NCI-H2107 treated with DMSO at 0.1 percent for 48 hours (cell line): ENCODE measurements around the gene POU2F3.

Experiments used
- DNase-seq: peaks from one replicate; lab custom pipeline; 2025; ENCODE audit not compliant: unreplicated experiment; lab: John Stamatoyannopoulos, UW

POU2F3 gene

GRCh38 chr11:120226242-120226641, 13.7 kb upstream of the POU2F3 start:
- no peak for DNase-seq

- DNase-seq: no peak
These were observed 13.2 kb upstream of the POU2F3 start for GRCh38 chr11:120226714-120227113.

GRCh38 chr11:120227228-120227852, 12.6 kb upstream of the POU2F3 start:
- no peak for DNase-seq

- DNase-seq: no peak
These were observed 11.1 kb upstream of the POU2F3 start for GRCh38 chr11:120228794-120229384.

DNA sequence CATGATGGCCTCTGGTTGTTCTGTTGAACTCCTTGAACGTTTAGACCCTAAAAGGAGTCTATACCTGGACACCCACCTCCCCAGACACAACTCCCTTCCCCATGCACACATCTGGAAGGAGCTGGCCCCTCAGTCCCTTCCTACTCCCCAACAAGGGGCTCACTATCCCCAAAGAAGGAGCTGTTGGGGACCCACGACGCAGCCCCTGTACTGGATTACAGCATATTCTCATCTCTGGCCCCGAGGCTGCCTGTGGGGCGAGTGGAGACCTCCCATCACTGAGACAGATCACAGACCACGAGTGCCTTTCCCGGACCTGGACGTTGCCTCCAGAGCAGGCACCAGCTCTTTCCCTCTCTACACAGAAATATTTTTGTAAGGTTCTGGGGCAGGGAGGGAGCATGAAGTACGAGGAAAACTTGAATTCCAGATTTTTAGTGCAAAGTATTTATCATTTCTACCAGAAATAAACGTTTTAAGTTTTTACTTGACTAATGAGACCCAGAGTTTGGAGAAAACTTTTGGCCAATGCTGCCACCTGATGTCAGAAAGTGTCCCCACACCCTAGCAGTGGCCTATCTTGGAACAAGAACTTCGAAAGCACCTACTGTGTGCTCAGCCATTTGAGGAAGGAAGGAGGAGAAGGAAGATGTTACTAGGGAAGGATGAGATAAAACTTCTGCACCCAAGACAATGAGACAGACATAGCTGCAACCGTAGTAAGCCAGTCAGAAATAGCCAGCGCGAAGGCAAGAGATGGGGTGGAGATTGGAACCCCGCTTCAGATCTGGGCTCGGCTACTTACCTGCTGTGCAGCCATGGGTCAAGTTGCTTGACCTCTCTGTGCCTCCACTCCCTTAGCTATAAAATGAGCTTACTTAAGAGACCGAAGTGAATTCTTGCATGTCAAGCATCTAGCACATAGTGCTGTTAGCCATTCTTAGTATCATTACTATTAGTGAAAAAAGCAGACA, 10.2 kb upstream of the POU2F3 start:
- DNase-seq: no peak

DNA sequence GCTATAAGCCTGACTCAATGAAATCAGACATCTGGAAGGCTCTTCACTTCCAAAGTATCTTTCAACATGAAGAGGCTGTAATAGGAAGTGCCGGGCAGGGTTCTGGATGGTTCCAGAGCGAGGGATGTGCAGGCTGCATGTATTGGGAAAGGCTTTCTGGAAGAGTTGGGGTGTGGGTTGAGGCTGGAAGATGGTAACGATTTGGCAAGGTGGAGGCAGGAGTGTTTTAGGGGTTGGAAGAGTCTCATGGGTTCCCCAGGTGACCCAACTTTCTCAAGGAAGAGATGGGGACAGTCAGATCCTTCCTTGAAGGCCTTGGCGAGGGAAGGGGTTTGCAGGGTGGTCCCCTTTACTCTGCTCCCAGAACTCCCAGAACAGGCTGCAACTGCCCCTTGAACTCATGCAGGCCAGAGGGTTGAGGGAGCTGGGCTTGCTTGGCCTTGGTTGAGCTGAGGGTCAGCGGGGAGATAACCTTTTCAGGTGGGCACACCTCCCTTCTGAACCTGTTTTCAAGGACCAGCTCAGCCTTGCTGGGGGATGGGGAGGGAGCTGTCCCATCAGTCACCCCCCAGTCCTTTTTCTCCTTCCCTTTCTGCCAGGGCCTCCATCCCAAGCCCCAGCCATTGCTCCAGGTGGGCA, 9.4 kb upstream of the POU2F3 start:
- DNase-seq: no peak

DNA sequence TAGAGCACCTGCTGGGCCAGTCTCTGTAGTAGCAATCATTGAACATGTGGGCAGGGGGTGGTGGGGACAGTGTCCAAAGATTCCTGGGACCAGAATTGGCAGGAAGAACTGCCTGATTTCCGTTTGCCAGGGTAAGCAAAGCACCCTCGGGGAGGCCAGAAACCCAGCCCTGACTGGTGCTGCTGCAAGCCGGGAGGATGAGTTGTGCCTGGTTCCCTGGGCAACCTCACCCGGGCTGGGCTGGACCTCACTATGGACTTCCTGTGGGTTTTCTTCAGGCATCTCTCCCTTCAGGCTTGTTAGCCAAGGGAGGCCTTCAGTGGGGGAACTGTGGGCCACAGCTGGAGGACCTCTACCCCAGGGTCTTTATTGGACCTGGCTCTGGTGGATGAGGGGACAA, 8.0 kb upstream of the POU2F3 start:
- no peak for DNase-seq

DNA sequence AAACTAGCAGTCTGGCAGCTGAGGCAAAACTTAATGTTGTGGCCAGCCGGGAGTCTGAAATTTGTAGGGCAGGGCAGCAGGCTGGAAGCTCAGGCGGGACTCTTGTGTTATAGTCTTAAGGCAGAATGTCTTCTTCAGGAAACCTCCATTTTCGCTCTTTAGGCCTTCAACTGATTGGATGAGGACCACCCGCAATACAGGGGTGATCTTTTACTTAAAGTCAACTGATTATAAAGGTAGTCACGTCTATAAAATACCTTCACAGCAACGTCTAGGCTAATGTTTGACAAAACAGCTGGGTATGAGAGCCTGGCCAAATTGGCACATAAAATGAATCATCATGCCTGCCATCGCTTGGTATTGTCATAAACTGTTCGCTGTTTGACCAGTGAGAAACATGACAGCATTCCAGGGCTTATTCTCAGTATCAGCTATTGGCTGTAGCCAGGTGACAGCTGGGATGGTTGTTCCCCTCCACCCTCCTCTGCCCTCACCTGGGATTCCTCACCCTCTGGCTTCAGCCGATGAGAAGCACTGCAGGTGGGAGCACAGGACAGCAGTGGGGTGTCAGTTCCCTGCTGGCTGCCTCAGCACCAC, 6.6 kb upstream of the POU2F3 start:
- DNase-seq: no peak

DNA sequence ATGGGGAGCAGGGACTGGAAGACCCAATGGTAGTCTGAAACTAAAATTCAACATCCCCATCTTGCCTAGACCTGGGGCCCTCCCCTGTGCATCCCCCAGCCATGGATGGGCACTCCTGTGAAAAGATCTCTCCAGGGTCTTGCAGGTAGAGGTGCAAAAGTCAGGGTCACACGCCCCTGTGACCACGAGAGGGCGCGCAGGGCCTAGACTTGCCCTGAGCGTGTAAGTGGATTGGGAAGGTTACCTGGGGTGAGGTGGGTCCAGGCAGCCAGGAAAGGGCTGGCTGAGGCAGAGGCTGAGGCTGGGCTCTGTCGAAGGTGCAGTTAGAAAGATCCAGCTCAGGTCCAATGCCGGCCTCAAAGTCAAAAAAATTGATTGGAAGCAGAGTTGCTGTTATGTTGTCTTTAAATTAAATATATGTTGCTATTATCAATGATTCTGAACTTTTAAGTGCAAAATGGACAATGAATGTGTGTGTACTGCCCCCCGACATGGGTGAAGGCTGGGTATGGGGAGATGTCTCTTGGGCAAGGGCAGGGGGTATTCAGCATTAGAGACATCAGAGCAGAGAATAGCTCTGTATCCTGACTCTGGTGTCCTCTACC, 4.8 kb upstream of the POU2F3 start:
- peak; percentile 37 for DNase-seq

- DNase-seq: no peak
These were observed 3.5 kb upstream of the POU2F3 start for GRCh38 chr11:120236169-120237107.

DNA sequence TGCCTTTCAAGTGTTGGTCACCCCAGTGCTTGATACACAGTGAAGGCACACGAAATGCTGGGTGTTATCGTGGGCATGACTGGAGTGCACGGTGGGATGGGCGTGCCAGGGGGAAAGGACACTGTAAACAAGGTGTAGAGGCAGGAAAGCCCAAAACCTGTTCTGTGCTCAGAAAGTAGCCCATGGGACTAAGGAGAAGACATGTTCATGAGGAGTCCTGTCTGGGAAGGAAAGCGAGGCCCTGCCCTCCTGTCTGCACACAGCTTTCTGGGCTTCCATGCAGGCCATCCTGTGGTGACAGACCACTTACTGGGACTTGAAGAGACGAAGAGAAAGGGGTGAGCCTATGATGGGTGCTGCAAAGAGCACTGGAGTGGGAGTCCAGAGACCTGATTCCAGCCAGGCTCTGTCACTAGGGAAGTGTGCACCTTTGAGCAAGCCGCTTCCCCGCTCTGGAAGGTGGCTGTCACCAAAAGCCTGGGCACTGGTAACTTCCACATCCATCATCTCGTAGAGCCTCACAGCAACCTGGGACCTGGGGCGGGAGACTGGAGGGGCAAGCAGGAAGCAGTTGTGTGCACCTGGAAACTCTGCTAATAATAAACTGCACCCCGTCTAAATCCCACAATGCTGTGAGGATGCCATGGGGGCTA, 846 bp upstream of the POU2F3 start:
- DNase-seq: no peak

DNA sequence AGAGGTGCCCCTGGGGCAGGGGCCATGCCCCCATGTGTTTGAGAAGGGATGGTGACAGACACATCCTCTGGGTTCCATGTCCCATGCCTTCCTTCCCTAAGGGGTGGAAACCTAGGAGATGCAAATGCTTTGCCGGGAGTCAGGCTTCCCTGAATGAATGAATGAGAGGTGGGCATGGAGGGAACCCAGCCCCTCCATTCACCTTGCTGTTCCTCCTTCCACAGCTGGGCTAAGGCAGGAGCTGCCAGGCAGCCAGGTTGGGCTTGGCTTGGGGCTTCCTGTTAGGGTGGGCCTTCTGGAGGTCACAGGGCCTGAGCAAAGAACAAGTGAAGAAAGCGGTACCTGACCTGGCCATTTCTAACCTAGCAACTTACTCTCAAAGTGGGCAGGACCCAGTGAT, 926 bp downstream of the POU2F3 start:
- DNase-seq: no peak

DNA sequence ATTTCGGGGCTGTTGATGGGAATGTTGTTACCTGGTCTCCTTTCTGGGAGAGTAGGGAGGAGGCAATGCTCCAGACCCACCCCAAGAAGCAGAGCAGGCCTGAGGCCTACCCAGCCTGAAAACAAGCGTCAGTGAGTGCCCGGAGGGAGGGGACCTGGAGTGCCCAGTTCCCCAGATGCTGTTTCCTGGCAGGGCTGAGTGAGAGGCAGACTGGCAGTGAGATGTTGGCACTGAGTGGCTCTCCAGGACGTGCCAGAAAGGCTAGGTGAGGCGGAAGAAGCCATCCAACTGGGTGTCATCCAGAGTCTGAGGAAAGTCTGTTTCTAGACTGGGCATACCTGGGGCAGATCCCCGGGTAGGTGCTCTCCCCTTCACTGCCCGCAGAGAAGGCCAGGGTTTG, 1.3 kb downstream of the POU2F3 start:
- DNase-seq: no peak

GRCh38 chr11:120243221-120243620, 3.3 kb downstream of the POU2F3 start:
- no peak for DNase-seq

- no peak for DNase-seq
These were observed 4.8 kb downstream of the POU2F3 start for GRCh38 chr11:120244476-120245365.

GRCh38 chr11:120245434-120245833, 5.5 kb downstream of the POU2F3 start:
- no peak for DNase-seq

GRCh38 chr11:120248551-120249278, 8.8 kb downstream of the POU2F3 start:
- DNase-seq: no peak
